Kidney epithelial cell (primary cell): ENCODE data around the gene CDK5RAP2. TPM values are rescaled to one million over a fixed set of nuclear protein-coding genes. Genes with fewer than 3 reads are reported as not detected.
A peak's percentile ranks its signal among the peaks of the same experiment; 100 is the strongest.

ENCODE experiments used
- DNase-seq: peaks from one replicate; pipeline ENCODE4 v3.0.0-alpha.2; 2010; ENCODE audit warnings: low read depth
- H3K27me3 ChIP-seq: 2 replicates; pipeline ENCODE4 v1.6.0; 2011; ENCODE audit warnings: low read length; ENCODE audit not compliant: control insufficient read depth, insufficient read depth
- H3K36me3 ChIP-seq: 2 replicates; pipeline ENCODE4 v1.5.1; 2011; ENCODE audit warnings: low read length; ENCODE audit not compliant: control insufficient read depth, insufficient read depth
- H3K4me3 ChIP-seq: 2 replicates; pipeline ENCODE4 v1.5.1; 2011; ENCODE audit warnings: low read depth, mild to moderate bottlenecking, control low read depth, low read length
- CTCF ChIP-seq: IDR thresholded peaks from 2 replicates; pipeline ENCODE4 v1.5.1; 2011; ENCODE audit warnings: mild to moderate bottlenecking, moderate library complexity, low read length, control low read depth, inconsistent platforms; ENCODE audit not compliant: insufficient read depth, poor library complexity, severe bottlenecking
- total RNA-seq: library from RNA; depleted of rRNA; stranded (reverse); fragments of >200 nt; gene quantifications from 2 replicates; pipeline ENCODE4 v1.2.3, GENCODE V29; 2015

Gene CDK5RAP2
- total RNA-seq, 1 donor from 2014 or later = 41.9 TPM

GRCh38 chr9:120345379-120345778 lies 234.6 kb downstream of the CDK5RAP2 start:
- DNase-seq = no peak
- no peaks in the 10 kb centered on the region for H3K36me3 ChIP-seq
- no peak overlapping the region for H3K4me3 ChIP-seq
- no peaks in the 10 kb centered on the region for H3K27me3 ChIP-seq
- TF ChIP-seq CTCF = no peak

DNA sequence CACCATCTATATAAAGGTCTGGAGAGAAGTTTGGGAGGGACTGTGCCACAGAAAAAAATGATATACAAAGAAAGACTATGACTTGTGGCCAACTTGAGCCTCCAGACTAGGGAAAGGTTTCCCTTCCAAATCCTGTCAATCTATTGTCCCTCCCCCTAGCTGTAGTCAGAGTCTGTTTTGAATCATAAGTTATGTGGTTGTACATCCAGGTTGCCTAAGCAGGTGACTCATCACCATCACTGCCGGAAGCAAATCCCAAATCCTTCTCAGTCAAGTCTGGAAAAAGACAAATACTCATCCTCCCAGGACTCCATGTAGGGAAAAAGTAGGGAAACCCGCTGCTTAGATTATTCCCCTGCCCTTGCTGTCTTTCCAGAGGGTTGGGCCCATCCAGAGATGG lies 235.7 kb downstream of the CDK5RAP2 start:
- DNase-seq = peak; percentile 79
- no peak overlapping the region for H3K4me3 ChIP-seq
- no peak for TF ChIP-seq CTCF
- no peaks in the 10 kb centered on the region for H3K36me3 ChIP-seq
- H3K27me3 ChIP-seq = no peaks in the 10 kb centered on the region

- no peak for DNase-seq
- Histone ChIP-seq H3K36me3 (no peaks in the 10 kb centered on the region), H3K4me3 (no peak overlapping the region), H3K27me3 (no peaks in the 10 kb centered on the region)
- TF ChIP-seq CTCF = no peak
Observed at GRCh38 chr9:120343416-120343815, 236.6 kb downstream of the CDK5RAP2 start.

Other genes with a start within 250 kb of the CDK5RAP2 start
- gene MEGF9, start 134.3 kb upstream of the CDK5RAP2 start, total RNA-seq = 10.0 and 11.1 TPM in 2 replicates
- 24.6 and 25.3 TPM in 2 replicates for gene FBXW2, start 213.2 kb upstream of the CDK5RAP2 start, total RNA-seq